H1 (cell line): ENCODE results near the gene MED12L. TPM values are rescaled to one million over a fixed set of nuclear protein-coding genes. Genes with fewer than 3 reads are reported as not detected.

Experiments
- CTCF ChIA-PET: fragments of 300-600 bp; sonication (Branson Sonifier 250); formaldehyde crosslinking; loops from one replicate; lab custom pipeline; 2021; ENCODE audit not compliant: partially characterized antibody; lab: Charles Lee
- POLR2A ChIA-PET: fragments of 300-600 bp; sonication (Branson Sonifier 250); formaldehyde crosslinking; loops from one replicate; lab custom pipeline; 2021; ENCODE audit warnings: inconsistent platforms; ENCODE audit not compliant: partially characterized antibody; lab: Charles Lee
- DNase-seq, 2 experiments: peaks; one replicate each; pipeline versions ENCODE4 v3.0.0 to v3.0.0-alpha.2; 2010 to 2022; ENCODE audit warnings: low spot score in 2 of 2, low read depth in 1 of 2, mixed read lengths in 1 of 2
- FAIRE-seq: peaks from 2 replicates; lab custom pipeline; 2011; peaks lifted over from hg19 to GRCh38; lab: Jason Lieb, UNC
- H2AFZ ChIP-seq: 2 replicates; pipeline ENCODE4 v1.8.1; 2012; ENCODE audit warnings: low read length, inconsistent platforms
- H2AK5ac ChIP-seq: 2 replicates; pipeline ENCODE4 v1.6.1; 2013; ENCODE audit warnings: low read depth, low read length
- H2BK120ac ChIP-seq: replicated peaks from 2 replicates; pipeline ENCODE3; 2013; ENCODE audit warnings: low read depth, low read length, inconsistent platforms
- H2BK12ac ChIP-seq: 2 replicates; pipeline ENCODE4 v1.6.1; 2013; ENCODE audit warnings: low read depth, low read length
- H2BK15ac ChIP-seq: 2 replicates; pipeline ENCODE4 v1.6.1; 2013; ENCODE audit warnings: low read length
- H2BK20ac ChIP-seq: 2 replicates; pipeline ENCODE4 v1.6.1; 2013; ENCODE audit warnings: low read length
- H2BK5ac ChIP-seq: 2 replicates; pipeline ENCODE4 v1.6.1; 2013; ENCODE audit warnings: low read depth, low read length
- H3K14ac ChIP-seq: 2 replicates; pipeline ENCODE4 v1.6.1; 2013; ENCODE audit warnings: inconsistent platforms; ENCODE audit not compliant: insufficient read length
- H3K18ac ChIP-seq: 2 replicates; pipeline ENCODE4 v1.6.1; 2013; ENCODE audit warnings: low read length; ENCODE audit errors: extremely low read depth
- H3K23ac ChIP-seq: 2 replicates; pipeline ENCODE4 v1.6.1; 2013; ENCODE audit warnings: inconsistent platforms; ENCODE audit not compliant: insufficient read length
- H3K23me2 ChIP-seq: 2 replicates; pipeline ENCODE4 v1.6.1; 2013; ENCODE audit warnings: low read depth, low read length
- H3K27ac ChIP-seq: 2 replicates; pipeline ENCODE4 v1.6.1; 2011; ENCODE audit warnings: low read depth, low read length, inconsistent platforms
- H3K27me3 ChIP-seq, 4 experiments: replicated peaks in 1 of 4; 1 replicate in 1 of 4; 2 replicates in 3 of 4; pipeline versions ENCODE4 v1.6.1 to v1.8.1; 2011 to 2013; ENCODE audit warnings: low read length in 3 of 4, mild to moderate bottlenecking in 3 of 4, inconsistent platforms in 2 of 4, mixed read lengths in 2 of 4, moderate library complexity in 1 of 4; ENCODE audit not compliant: control insufficient read depth in 3 of 4, insufficient read depth in 3 of 4; ENCODE audit errors: extremely low read depth in 1 of 4
- H3K36me3 ChIP-seq, 4 experiments: 2 replicates each; pipeline versions ENCODE4 v1.6.1 to v1.8.1; 2011 to 2013; ENCODE audit warnings: mild to moderate bottlenecking in 4 of 4, low read length in 3 of 4, moderate library complexity in 2 of 4, control low read depth in 1 of 4, inconsistent platforms in 1 of 4; ENCODE audit not compliant: insufficient read depth in 4 of 4, control insufficient read depth in 2 of 4
- H3K4ac ChIP-seq: replicated peaks from 2 replicates; pipeline ENCODE3; 2013; ENCODE audit warnings: low read length, low read depth, mixed read lengths, inconsistent platforms; ENCODE audit not compliant: insufficient read length
- H3K4me1 ChIP-seq, 4 experiments: replicated peaks in 1 of 4; 1 replicate in 1 of 4; 2 replicates in 3 of 4; pipeline versions ENCODE4 v1.6.1 to v1.8.1; 2011 to 2013; ENCODE audit warnings: low read length in 3 of 4, inconsistent platforms in 2 of 4, mixed read lengths in 1 of 4; ENCODE audit not compliant: insufficient read depth in 4 of 4, control insufficient read depth in 3 of 4
- H3K4me2 ChIP-seq, 2 experiments: 2 replicates each; pipeline versions ENCODE4 v1.6.1 to v1.8.1; 2011 to 2013; ENCODE audit warnings: low read depth in 2 of 2, low read length in 2 of 2, control low read depth in 1 of 2, inconsistent platforms in 1 of 2, mild to moderate bottlenecking in 1 of 2; ENCODE audit not compliant: insufficient read depth in 1 of 2
- H3K4me3 ChIP-seq, 4 experiments: fragments of 200-600, 300-600 bp in 1 of 4; sonication (generic), shearing (Covaris generic), sonication (Bioruptor Twin) in 1 of 4; 2 replicates each; pipeline versions ENCODE4 v1.5.1 to v1.8.1; 2011 to 2016; ENCODE audit warnings: low read length in 4 of 4, low read depth in 3 of 4, control low read depth in 2 of 4, inconsistent platforms in 2 of 4, mild to moderate bottlenecking in 2 of 4, mixed read lengths in 1 of 4, moderate library complexity in 1 of 4; ENCODE audit not compliant: insufficient read depth in 2 of 4; ENCODE audit errors: extremely low read depth in 1 of 4
- H3K56ac ChIP-seq: replicated peaks from 2 replicates; pipeline ENCODE3; 2013; ENCODE audit warnings: low read depth, mild to moderate bottlenecking, mixed read lengths, low read length, inconsistent platforms; ENCODE audit not compliant: insufficient read length
- H3K79me1 ChIP-seq: 2 replicates; pipeline ENCODE4 v1.6.1; 2013; ENCODE audit warnings: low read depth, low read length, control low read depth
- H3K79me2 ChIP-seq, 2 experiments: 2 replicates each; pipeline versions ENCODE4 v1.6.1 to v1.8.1; 2012 to 2013; ENCODE audit warnings: low read length in 2 of 2, mild to moderate bottlenecking in 2 of 2, inconsistent platforms in 1 of 2; ENCODE audit not compliant: insufficient read depth in 2 of 2, control insufficient read depth in 1 of 2
- H3K9ac ChIP-seq, 4 experiments: replicated peaks in 1 of 4; 1 replicate in 1 of 4; 2 replicates in 3 of 4; pipeline versions ENCODE4 v1.6.1 to v1.8.1; 2011 to 2013; ENCODE audit warnings: low read depth in 3 of 4, low read length in 3 of 4, control low read depth in 2 of 4, mild to moderate bottlenecking in 2 of 4, moderate library complexity in 2 of 4, inconsistent platforms in 1 of 4; ENCODE audit errors: extremely low read depth in 1 of 4
- H3K9me3 ChIP-seq, 2 experiments: 2 replicates each; pipeline versions ENCODE4 v1.6.1 to v1.8.1; 2012 to 2013; ENCODE audit warnings: mild to moderate bottlenecking in 2 of 2, moderate library complexity in 2 of 2, control low read depth in 1 of 2, inconsistent platforms in 1 of 2, low read depth in 1 of 2, low read length in 1 of 2, mixed read lengths in 1 of 2; ENCODE audit not compliant: insufficient read depth in 2 of 2
- H4K20me1 ChIP-seq, 2 experiments: replicated peaks in 1 of 2; 2 replicates each; pipeline versions ENCODE3 to v1.8.1; 2011 to 2013; ENCODE audit warnings: inconsistent platforms in 2 of 2, low read length in 2 of 2, mild to moderate bottlenecking in 1 of 2; ENCODE audit not compliant: insufficient read depth in 2 of 2, control insufficient read depth in 1 of 2
- H4K5ac ChIP-seq: 2 replicates; pipeline ENCODE4 v1.6.1; 2013; ENCODE audit warnings: low read length, low read depth, mixed read lengths, inconsistent platforms; ENCODE audit not compliant: insufficient read length
- H4K8ac ChIP-seq: 2 replicates; pipeline ENCODE4 v1.8.0; 2013; ENCODE audit warnings: mild to moderate bottlenecking, moderate library complexity, low read length, inconsistent platforms; ENCODE audit not compliant: insufficient read depth; ENCODE audit errors: extremely low read depth
- H4K91ac ChIP-seq: replicated peaks from 2 replicates; pipeline ENCODE3; 2013; ENCODE audit warnings: low read length, mixed read lengths, inconsistent platforms; ENCODE audit not compliant: insufficient read length
- CHD1 ChIP-seq: IDR thresholded peaks from 2 replicates; pipeline ENCODE4 v1.6.1; 2012; ENCODE audit warnings: low read depth, low read length, improper control_type of control experiment
- CREB1 ChIP-seq: IDR thresholded peaks from 2 replicates; pipeline ENCODE4 v1.6.1; 2012; ENCODE audit warnings: inconsistent platforms
- TBP ChIP-seq: IDR thresholded peaks from 2 replicates; pipeline ENCODE4 v1.6.1; 2011; ENCODE audit warnings: low read depth, low read length, improper control_type of control experiment
- YY1 ChIP-seq: IDR thresholded peaks from 2 replicates; pipeline ENCODE4 v1.6.1; 2011; ENCODE audit warnings: low read depth, mild to moderate bottlenecking, low read length
- WGBS, 2 experiments: shearing (Covaris generic) in 1 of 2; methylation state at CpG; one replicate each; pipeline versions ENCODE4 v1.1.6 to v1.1.7; 2013 to 2015; ENCODE audit warnings: low lambda C conversion rate in 2 of 2, mixed read lengths in 2 of 2, inconsistent platforms in 1 of 2, low coverage in 1 of 2, missing lambda C conversion rate in 1 of 2; ENCODE audit not compliant: insufficient replicate concordance in 2 of 2, insufficient coverage in 1 of 2, insufficient read length in 1 of 2; ENCODE audit errors: extremely low coverage in 1 of 2, missing lambda C conversion rate in 1 of 2; 5-methylcytosine and 5-hydroxymethylcytosine counted together
- polyA plus RNA-seq, 7 experiments: library from polyadenylated mRNA; depleted of rRNA in 3 of 7; stranded (reverse) in 5 of 7; unstranded in 2 of 7; fragments of >200 nt in 5 of 7; fragments of 200-250 nt in 2 of 7; gene quantifications; 1 replicate in 5 of 7; 2 replicates in 1 of 7; 4 replicates in 1 of 7; pipeline versions ENCODE4 v1.2.1 to v1.2.3, GENCODE V29; 2011 to 2013; ENCODE audit warnings: missing spikeins in 2 of 7, mixed read lengths in 2 of 7
- total RNA-seq: library from RNA; stranded (reverse); fragmentation: NEBNext Ultra II Directional; extraction: Animal tissue kit (Norgen Biotek cat#: 25700); gene quantifications from 2 replicates; pipeline ENCODE4 v1.2.1, GENCODE V29; 2021

The MED12L gene
- total and polyA plus RNA-seq, 2 of the 8 experiments (the other 6 are each of a cell fraction or from before 2014, with no cell fraction given) = 3.6 to 26.2 TPM

DNA sequence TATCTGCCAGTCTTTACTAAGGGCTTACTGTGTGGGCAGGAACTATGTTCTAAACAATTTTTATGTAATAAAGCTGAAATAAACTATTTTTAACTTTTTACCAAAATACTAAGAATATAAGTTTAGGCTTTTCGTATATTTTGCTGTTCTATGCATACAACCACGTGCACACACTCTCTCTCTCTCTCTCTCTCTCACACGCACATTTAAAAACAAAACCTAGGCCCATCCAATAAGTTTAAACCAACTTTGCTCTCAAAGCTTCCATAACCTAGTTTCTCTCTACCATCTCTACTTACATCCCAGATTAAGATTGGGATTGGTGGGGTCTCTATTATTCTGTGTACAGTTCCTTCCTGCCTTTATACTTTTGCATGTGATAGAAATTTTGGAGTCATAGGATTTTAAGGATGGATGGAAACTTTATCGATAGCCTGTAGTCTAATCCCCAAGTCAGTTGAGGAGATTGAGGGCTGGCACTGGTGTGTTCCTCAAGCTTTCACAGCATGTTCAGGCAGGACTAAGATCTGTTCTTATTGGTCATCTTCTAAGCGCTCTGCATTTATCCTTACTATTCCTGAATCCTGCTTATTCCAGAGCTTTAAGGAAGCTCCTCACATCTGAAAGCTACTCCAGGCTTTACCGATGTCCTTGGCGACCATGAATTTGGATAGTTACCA lies 115.7 kb downstream of the MED12L start:
- no peak overlapping the region for H2BK12ac ChIP-seq
- H3K27me3 ChIP-seq = no peaks in the 10 kb centered on the region
- no peak overlapping the region for H2AK5ac ChIP-seq
- H3K9ac ChIP-seq = no peak overlapping the region
- H2BK15ac ChIP-seq = no peak overlapping the region
- H3K23me2 ChIP-seq = no peaks in the 10 kb centered on the region
- H2BK20ac ChIP-seq = no peak overlapping the region
- H3K36me3 ChIP-seq = no peaks in the 10 kb centered on the region
- H4K8ac ChIP-seq = no peak overlapping the region
- no peak overlapping the region for H3K27ac ChIP-seq
- H3K79me2 ChIP-seq = no peaks in the 10 kb centered on the region
- H2BK120ac ChIP-seq = no peak overlapping the region
- no peak overlapping the region for H3K56ac ChIP-seq
- DNase-seq (no peak), FAIRE-seq (no peak)
- H3K9me3 ChIP-seq = no peaks in the 10 kb centered on the region
- H2BK5ac ChIP-seq = no peak overlapping the region
- no peak overlapping the region for H3K4me3 ChIP-seq
- H3K14ac ChIP-seq = no peak overlapping the region
- WGBS, 2 experiments = 90 to 100% methylated on average over 1 to 7 of the region's 7 CpGs
- no peaks in the 10 kb centered on the region for H3K4me1 ChIP-seq
- POLR2A ChIA-PET = no interaction called here
- no peak overlapping the region for H4K91ac ChIP-seq
- no peak overlapping the region for H3K4me2 ChIP-seq
- no peak overlapping the region for H4K5ac ChIP-seq
- H3K79me1 ChIP-seq = no peaks in the 10 kb centered on the region
- H4K20me1 ChIP-seq = no peaks in the 10 kb centered on the region
- CTCF ChIA-PET = interaction anchor here (0.8 to 1.2 kb wide), 3 partner anchors 28 to 259 kb away, joined by 3 to 5 read pairs (median 3); no protein-coding TSS in a partner anchor
- H3K18ac ChIP-seq = no peak overlapping the region
- H3K23ac ChIP-seq = no peak overlapping the region
- no peak overlapping the region for H2AFZ ChIP-seq
- no peak overlapping the region for H3K4ac ChIP-seq
- no peak for TF ChIP-seq YY1
- TF ChIP-seq TBP = no peak
- no peak for TF ChIP-seq CHD1
- TF ChIP-seq CREB1 = no peak
